ENCODE measurements around the gene PPARA. TPM values are rescaled to one million over a fixed set of nuclear protein-coding genes. Genes with fewer than 3 reads are reported as not detected.

Gene PPARA
- polyA plus RNA-seq, 1 of the 3 experiments (the other 2 are of a cell fraction) = 4.5 TPM

DNA sequence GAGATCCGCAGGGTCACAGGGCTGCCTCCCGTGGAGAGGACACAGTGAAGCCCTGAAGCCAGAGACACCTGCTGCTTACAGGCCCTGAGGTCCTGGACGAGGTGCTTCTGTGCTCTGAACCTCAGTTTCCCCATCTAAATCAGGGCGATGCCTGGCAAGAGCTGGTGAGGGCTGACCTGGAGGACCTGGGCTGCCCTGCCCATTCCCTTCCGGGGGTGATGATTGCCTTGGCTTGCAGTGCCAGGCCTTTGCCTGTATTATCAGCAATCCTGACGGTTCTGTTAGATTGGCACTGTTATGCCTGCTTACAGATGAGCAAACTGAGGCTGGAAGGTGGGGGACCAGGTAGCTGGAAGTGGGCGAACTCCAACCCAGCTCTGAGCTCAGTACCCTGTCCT, 138.5 kb downstream of the PPARA start:
- Histone ChIP-seq H3K9ac (no peak overlapping the region), H3K4me3 (ENCODE audit: low read depth in 2 of 2, low read length in 1 of 2) (no peak overlapping the region), H3K4me2 (no peak overlapping the region), H4K20me1 (ENCODE audit: insufficient read depth) (no peaks in the 10 kb centered on the region), H3K4me1 (ENCODE audit: control insufficient read depth in 1 of 2, insufficient read depth in 2 of 2, low read depth in 1 of 2, low read length in 1 of 2) (no peaks in the 10 kb centered on the region), H3F3A (replicated peaks; ENCODE audit: insufficient read depth) (no peaks in the 10 kb centered on the region), H2AFZ (ENCODE audit: low read depth) (no peak overlapping the region), H3K9me3 (no peaks in the 10 kb centered on the region), H3K9me2 (no peaks in the 10 kb centered on the region), H3K36me3 (replicated peaks in 1 of 2; ENCODE audit: control insufficient read depth in 1 of 2, insufficient read depth in 2 of 2, low read length in 1 of 2) (peaks cover 9 to 34% of the 10 kb centered on the region in 2 experiments), H3K27me3 (ENCODE audit: insufficient read depth) (no peaks in the 10 kb centered on the region), H3K27ac (ENCODE audit: low read depth in 2 of 2, low read length in 1 of 2) (no peak overlapping the region), H3K79me2 (ENCODE audit: insufficient read depth) (no peaks in the 10 kb centered on the region)
- 100% methylated on average over 1 of the region's 7 CpGs for WGBS (ENCODE audit: low lambda C conversion rate)
- CTCF ChIA-PET = no interaction called here
- no peak for DNase-seq
- TF ChIP-seq, protein P1, sequence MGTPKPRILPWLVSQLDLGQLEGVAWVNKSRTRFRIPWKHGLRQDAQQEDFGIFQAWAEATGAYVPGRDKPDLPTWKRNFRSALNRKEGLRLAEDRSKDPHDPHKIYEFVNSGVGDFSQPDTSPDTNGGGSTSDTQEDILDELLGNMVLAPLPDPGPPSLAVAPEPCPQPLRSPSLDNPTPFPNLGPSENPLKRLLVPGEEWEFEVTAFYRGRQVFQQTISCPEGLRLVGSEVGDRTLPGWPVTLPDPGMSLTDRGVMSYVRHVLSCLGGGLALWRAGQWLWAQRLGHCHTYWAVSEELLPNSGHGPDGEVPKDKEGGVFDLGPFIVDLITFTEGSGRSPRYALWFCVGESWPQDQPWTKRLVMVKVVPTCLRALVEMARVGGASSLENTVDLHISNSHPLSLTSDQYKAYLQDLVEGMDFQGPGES (IDR thresholded peaks at IDR 0.05; ENCODE audit: low read depth, low read length) = no peak
- TF ChIP-seq, protein P2, sequence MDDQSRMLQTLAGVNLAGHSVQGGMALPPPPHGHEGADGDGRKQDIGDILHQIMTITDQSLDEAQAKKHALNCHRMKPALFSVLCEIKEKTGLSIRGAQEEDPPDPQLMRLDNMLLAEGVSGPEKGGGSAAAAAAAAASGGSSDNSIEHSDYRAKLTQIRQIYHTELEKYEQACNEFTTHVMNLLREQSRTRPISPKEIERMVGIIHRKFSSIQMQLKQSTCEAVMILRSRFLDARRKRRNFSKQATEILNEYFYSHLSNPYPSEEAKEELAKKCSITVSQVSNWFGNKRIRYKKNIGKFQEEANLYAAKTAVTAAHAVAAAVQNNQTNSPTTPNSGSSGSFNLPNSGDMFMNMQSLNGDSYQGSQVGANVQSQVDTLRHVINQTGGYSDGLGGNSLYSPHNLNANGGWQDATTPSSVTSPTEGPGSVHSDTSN (IDR thresholded peaks at IDR 0.05) = no peak
- no peak for TF ChIP-seq FOSL2 (IDR thresholded peaks at IDR 0.05; ENCODE audit: borderline replicate concordance, low read depth)
- no peak for TF ChIP-seq GABPA (IDR thresholded peaks at IDR 0.05; ENCODE audit: low read depth)
- no peak for TF ChIP-seq YY1 (IDR thresholded peaks at IDR 0.05; ENCODE audit: low read depth)
- TF ChIP-seq RCOR1 (IDR thresholded peaks at IDR 0.05; ENCODE audit: low read length) = no peak
- TF ChIP-seq MXI1 (IDR thresholded peaks at IDR 0.05; ENCODE audit: low read depth, low read length) = no peak
- no peak for TF ChIP-seq TCF12 (IDR thresholded peaks at IDR 0.05)
- TF ChIP-seq, protein P3, sequence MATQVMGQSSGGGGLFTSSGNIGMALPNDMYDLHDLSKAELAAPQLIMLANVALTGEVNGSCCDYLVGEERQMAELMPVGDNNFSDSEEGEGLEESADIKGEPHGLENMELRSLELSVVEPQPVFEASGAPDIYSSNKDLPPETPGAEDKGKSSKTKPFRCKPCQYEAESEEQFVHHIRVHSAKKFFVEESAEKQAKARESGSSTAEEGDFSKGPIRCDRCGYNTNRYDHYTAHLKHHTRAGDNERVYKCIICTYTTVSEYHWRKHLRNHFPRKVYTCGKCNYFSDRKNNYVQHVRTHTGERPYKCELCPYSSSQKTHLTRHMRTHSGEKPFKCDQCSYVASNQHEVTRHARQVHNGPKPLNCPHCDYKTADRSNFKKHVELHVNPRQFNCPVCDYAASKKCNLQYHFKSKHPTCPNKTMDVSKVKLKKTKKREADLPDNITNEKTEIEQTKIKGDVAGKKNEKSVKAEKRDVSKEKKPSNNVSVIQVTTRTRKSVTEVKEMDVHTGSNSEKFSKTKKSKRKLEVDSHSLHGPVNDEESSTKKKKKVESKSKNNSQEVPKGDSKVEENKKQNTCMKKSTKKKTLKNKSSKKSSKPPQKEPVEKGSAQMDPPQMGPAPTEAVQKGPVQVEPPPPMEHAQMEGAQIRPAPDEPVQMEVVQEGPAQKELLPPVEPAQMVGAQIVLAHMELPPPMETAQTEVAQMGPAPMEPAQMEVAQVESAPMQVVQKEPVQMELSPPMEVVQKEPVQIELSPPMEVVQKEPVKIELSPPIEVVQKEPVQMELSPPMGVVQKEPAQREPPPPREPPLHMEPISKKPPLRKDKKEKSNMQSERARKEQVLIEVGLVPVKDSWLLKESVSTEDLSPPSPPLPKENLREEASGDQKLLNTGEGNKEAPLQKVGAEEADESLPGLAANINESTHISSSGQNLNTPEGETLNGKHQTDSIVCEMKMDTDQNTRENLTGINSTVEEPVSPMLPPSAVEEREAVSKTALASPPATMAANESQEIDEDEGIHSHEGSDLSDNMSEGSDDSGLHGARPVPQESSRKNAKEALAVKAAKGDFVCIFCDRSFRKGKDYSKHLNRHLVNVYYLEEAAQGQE (IDR thresholded peaks at IDR 0.05; ENCODE audit: low read depth, low read length) = no peak
- TF ChIP-seq, protein P4, sequence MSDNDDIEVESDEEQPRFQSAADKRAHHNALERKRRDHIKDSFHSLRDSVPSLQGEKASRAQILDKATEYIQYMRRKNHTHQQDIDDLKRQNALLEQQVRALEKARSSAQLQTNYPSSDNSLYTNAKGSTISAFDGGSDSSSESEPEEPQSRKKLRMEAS (IDR thresholded peaks at IDR 0.05; ENCODE audit: low read depth) = no peak
- no peak for TF ChIP-seq POLR2AphosphoS5 (IDR thresholded peaks at IDR 0.05; ENCODE audit: low read depth, low read length)
- no peak for TF ChIP-seq FOXJ3 (CRISPR knock-in tag; IDR thresholded peaks at IDR 0.05)
- no peak for TF ChIP-seq FOXM1 (IDR thresholded peaks at IDR 0.05; ENCODE audit: low read depth)
- POLR2A ChIA-PET = no interaction called here
